HEK293 (cell line): ENCODE data around the gene MYOC.
"Not testable (repeated sequence)": the region's sequence is repeated elsewhere in the genome, so short reads cannot be mapped to it uniquely, and the experiment has no call there.

Experiments used
- ZNF133 ChIP-seq: fragments of 450-650 bp; formaldehyde crosslinking; IDR thresholded peaks from 2 replicates; pipeline ENCODE4 v1.5.1; 2016; ENCODE audit warnings: missing biosample characterization, missing genetic modification characterization
- ZNF138 ChIP-seq: fragments of 450-650 bp; formaldehyde crosslinking; IDR thresholded peaks from 2 replicates; pipeline ENCODE4 v1.5.1; 2016; ENCODE audit warnings: missing biosample characterization, missing genetic modification characterization, borderline replicate concordance
- ZNF174 ChIP-seq: fragments of 450-650 bp; formaldehyde crosslinking; IDR thresholded peaks from 2 replicates; pipeline ENCODE4 v1.5.0; 2017; ENCODE audit warnings: missing biosample characterization, mild to moderate bottlenecking, missing genetic modification characterization
- ZNF350 ChIP-seq: fragments of 450-650 bp; formaldehyde crosslinking; IDR thresholded peaks from 2 replicates; pipeline ENCODE4 v1.5.0; 2017; ENCODE audit warnings: missing biosample characterization, mild to moderate bottlenecking, missing genetic modification characterization
- ZNF830 ChIP-seq: fragments of 450-650 bp; IDR thresholded peaks from 2 replicates; pipeline ENCODE4 v1.5.0; 2018; ENCODE audit warnings: missing biosample characterization, missing genetic modification characterization, low read depth, mild to moderate bottlenecking, moderate library complexity
- TF ChIP-seq, protein P1 (sequence below): fragments of 450-650 bp; formaldehyde crosslinking; IDR thresholded peaks from 2 replicates; pipeline ENCODE4 v1.5.1; 2016; ENCODE audit warnings: missing biosample characterization, missing genetic modification characterization

DNA sequence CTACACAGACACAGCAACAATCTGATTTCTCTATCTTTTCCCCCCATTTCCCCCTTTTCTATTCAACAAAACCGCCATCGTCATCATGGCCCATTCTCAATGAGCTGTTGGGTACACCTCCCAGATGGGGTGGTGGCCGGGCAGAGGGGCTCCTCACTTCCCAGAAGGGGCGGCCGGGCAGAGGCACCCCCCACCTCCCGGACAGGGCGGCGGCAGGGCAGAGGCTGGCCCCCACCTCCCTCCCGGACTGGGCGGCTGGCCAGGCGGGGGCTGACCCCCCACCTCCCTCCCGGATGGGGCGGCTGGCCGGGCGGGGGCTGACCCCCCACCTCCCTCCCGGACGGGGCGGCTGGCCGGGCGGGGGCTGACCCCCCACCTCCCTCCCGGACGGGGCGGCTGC lies 41.1 kb upstream of the MYOC start:
- TF ChIP-seq, protein P1, sequence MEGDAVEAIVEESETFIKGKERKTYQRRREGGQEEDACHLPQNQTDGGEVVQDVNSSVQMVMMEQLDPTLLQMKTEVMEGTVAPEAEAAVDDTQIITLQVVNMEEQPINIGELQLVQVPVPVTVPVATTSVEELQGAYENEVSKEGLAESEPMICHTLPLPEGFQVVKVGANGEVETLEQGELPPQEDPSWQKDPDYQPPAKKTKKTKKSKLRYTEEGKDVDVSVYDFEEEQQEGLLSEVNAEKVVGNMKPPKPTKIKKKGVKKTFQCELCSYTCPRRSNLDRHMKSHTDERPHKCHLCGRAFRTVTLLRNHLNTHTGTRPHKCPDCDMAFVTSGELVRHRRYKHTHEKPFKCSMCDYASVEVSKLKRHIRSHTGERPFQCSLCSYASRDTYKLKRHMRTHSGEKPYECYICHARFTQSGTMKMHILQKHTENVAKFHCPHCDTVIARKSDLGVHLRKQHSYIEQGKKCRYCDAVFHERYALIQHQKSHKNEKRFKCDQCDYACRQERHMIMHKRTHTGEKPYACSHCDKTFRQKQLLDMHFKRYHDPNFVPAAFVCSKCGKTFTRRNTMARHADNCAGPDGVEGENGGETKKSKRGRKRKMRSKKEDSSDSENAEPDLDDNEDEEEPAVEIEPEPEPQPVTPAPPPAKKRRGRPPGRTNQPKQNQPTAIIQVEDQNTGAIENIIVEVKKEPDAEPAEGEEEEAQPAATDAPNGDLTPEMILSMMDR (tag by site-specific recombination): not testable (repeated sequence)
- TF ChIP-seq ZNF830; ZNF133 (tag by site-specific recombination); ZNF174 (tag by site-specific recombination); ZNF350 (tag by site-specific recombination); ZNF138 (tag by site-specific recombination): not testable (repeated sequence)
